HK-2 (cell line): ENCODE measurements around the gene C1QTNF12.
A peak's percentile ranks its signal among the peaks of the same experiment; 100 is the strongest.

Experiments
- DNase-seq: peaks from one replicate; pipeline ENCODE4 v3.0.0-alpha.2; 2018; ENCODE audit not compliant: unreplicated experiment

The C1QTNF12 gene

GRCh38 chr1:1213345-1214265 is 32.9 kb downstream of the C1QTNF12 start, which contains the start of gene TNFRSF4:
Gene TNFRSF4 (minus strand): TSS chr1:1214153. CDS start chr1:1214127, 26 bp downstream.
- no peak for DNase-seq

- no peak for DNase-seq
Observed at GRCh38 chr1:1212780-1213344, 33.7 kb downstream of the C1QTNF12 start.

- no peak for DNase-seq
Observed at GRCh38 chr1:1211541-1212441, 34.7 kb downstream of the C1QTNF12 start.

- DNase-seq = no peak
Observed at GRCh38 chr1:1210726-1211540, 35.6 kb downstream of the C1QTNF12 start.

GRCh38 chr1:1208713-1209433 is 37.6 kb downstream of the C1QTNF12 start:
- DNase-seq = peak; percentile 51

- DNase-seq = no peak
Observed at GRCh38 chr1:1207571-1207892, 39.0 kb downstream of the C1QTNF12 start.

GRCh38 chr1:1206966-1207531 is 39.5 kb downstream of the C1QTNF12 start:
- DNase-seq = no peak

- DNase-seq = peak; percentile 39
Observed at GRCh38 chr1:1206376-1206965, 40.1 kb downstream of the C1QTNF12 start, which contains the start of gene TNFRSF18. Gene TNFRSF18 (minus strand): TSS chr1:1206592. CDS start chr1:1206571, 21 bp downstream.

- DNase-seq = no peak
Observed at GRCh38 chr1:1205769-1206375, 40.6 kb downstream of the C1QTNF12 start.

GRCh38 chr1:1204998-1205768 is 41.3 kb downstream of the C1QTNF12 start:
- DNase-seq = no peak

GRCh38 chr1:1204425-1204920 is 42.0 kb downstream of the C1QTNF12 start:
- DNase-seq = no peak

- no peak for DNase-seq
Observed at GRCh38 chr1:1203561-1204424, 42.7 kb downstream of the C1QTNF12 start.

- no peak for DNase-seq
Observed at GRCh38 chr1:1202831-1203560, 43.5 kb downstream of the C1QTNF12 start.

- peak; percentile 44 for DNase-seq
Observed at GRCh38 chr1:1200876-1201810, 45.4 kb downstream of the C1QTNF12 start.
